ENCODE measurements around the gene PCNA. TPM values are rescaled to one million over a fixed set of nuclear protein-coding genes. Genes with fewer than 3 reads are reported as not detected.
A peak's percentile ranks its signal among the peaks of the same experiment; 100 is the strongest.

Gene PCNA
- total RNA-seq, 2 donors from 2014 or later, result 25.3 to 25.4 TPM

DNA sequence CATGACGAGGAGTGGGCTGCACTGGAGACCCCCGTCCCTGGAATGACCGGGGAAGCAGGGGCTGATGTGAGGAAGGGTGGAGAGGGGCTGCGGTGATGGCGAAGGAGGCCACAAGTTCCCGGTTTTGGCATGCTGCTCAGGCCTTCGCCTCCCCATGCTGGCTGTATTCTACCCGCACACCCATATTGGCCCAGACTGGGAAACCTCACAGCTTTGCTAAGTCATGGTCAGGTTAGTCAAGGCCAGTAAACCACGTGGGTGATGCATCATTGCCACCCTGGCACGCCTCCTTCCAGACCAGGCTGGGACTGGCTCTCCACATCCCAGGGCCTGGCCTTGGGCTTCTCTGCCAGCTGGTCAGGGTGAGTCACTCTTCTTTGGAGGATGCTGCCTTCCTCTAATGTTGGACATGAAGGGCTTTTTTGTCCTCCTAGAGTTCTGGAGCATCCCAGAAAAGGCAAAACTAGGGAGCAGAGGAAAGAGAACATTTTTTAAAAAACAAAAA lies 53.8 kb downstream of the PCNA start:
- Histone ChIP-seq H3K27ac (no peak overlapping the region), H3K27me3 (no peaks in the 10 kb centered on the region), H3K9me3 (no peaks in the 10 kb centered on the region), H3K4me1 (no peaks in the 10 kb centered on the region), H3K4me3 (no peak overlapping the region), H3K36me3 (no peaks in the 10 kb centered on the region)
- TF ChIP-seq, protein P1, sequence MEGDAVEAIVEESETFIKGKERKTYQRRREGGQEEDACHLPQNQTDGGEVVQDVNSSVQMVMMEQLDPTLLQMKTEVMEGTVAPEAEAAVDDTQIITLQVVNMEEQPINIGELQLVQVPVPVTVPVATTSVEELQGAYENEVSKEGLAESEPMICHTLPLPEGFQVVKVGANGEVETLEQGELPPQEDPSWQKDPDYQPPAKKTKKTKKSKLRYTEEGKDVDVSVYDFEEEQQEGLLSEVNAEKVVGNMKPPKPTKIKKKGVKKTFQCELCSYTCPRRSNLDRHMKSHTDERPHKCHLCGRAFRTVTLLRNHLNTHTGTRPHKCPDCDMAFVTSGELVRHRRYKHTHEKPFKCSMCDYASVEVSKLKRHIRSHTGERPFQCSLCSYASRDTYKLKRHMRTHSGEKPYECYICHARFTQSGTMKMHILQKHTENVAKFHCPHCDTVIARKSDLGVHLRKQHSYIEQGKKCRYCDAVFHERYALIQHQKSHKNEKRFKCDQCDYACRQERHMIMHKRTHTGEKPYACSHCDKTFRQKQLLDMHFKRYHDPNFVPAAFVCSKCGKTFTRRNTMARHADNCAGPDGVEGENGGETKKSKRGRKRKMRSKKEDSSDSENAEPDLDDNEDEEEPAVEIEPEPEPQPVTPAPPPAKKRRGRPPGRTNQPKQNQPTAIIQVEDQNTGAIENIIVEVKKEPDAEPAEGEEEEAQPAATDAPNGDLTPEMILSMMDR (IDR thresholded peaks at IDR 0.05), result no peak
- peak; percentile 78 for DNase-seq (ENCODE audit: low spot score)

DNA sequence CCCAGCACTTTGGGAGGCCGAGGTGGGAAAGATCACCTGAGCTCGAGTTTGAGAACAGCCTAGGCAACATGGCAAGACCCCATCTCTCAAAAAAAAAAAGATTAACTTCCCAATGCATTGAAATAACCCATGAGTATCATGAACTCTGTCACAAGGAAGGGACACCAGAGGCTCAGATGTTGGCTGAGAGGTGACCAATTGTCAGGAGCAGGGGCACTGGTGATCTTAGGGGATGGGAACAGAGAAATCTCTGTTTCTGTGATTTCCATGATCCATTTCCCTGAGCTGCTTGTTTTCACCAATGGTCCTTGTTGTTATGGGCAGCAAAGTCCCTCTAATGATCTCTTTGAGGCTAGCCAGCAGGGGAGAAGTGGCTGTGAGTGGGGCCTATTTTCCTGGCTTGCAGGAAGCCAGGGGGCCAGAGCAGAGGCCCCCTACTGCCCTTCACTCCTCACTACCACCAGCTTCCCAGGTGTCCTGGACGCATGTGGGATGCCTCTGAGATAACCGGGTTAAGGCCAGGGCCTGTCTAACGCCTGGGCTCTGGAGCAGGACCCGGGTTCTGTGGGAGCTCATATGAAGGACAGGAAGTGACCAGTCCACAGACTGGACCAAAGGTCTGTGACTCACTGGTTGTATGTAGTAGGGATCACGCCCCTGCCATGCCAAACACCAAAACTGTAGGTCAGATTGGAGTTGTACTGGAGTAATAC lies 54.4 kb downstream of the PCNA start:
- H3K4me3 ChIP-seq, result no peak overlapping the region
- H3K27me3 ChIP-seq, result no peaks in the 10 kb centered on the region
- no peaks in the 10 kb centered on the region for H3K9me3 ChIP-seq
- H3K36me3 ChIP-seq, result no peaks in the 10 kb centered on the region
- no peak overlapping the region for H3K27ac ChIP-seq
- no peak for DNase-seq (ENCODE audit: low spot score)
- H3K4me1 ChIP-seq, result no peaks in the 10 kb centered on the region
- TF ChIP-seq, protein P1 (IDR thresholded peaks at IDR 0.05), result no peak

Other genes with a start within 250 kb of the PCNA start
- gene SLC23A2, start 118.4 kb downstream of the PCNA start, total RNA-seq, result 10 to 100 TPM in 1 of 2 donors, 1 to 10 TPM in 1; 9.8 to 10.8 TPM
- 100 to 1,000 TPM in 1 of 2 donors, 10 to 100 TPM in 1; 77.7 to 101 TPM for gene TMEM230, start 6.9 kb downstream of the PCNA start, total RNA-seq
- gene CDS2, start 7.0 kb upstream of the PCNA start, total RNA-seq, result 10 to 100 TPM; 45.5 to 60.8 TPM
- gene PROKR2, start 197.0 kb upstream of the PCNA start, total RNA-seq, result not detected

Measured in right atrium auricular region (tissue), 2 donors.